ENCODE results near the gene NBPF26.
"Not testable (repeated sequence)": the region's sequence is repeated elsewhere in the genome, so short reads cannot be mapped to it uniquely, and the experiment has no call there.

Gene NBPF26

DNA sequence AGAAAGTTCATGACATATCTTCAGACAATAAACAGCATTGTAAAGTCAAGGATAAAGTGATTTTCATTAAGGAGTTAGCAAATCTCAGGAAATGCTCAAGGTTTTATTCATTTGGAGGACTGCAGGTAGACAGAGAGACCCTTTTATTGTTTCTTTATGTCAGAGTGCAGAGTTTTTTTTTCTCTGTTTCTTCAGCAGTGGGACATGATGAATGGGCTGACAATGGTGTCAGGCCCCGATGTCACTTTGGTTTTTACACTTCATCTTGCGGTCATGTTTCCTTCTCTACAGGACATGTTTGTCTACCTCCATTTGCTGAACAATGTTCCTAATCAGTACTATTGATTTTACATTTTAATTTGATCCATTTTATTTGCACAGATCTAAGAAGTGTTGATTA, 134.4 kb downstream of the NBPF26 start:
- DNase-seq (ENCODE audit: low spot score) = not testable (repeated sequence)

DNA sequence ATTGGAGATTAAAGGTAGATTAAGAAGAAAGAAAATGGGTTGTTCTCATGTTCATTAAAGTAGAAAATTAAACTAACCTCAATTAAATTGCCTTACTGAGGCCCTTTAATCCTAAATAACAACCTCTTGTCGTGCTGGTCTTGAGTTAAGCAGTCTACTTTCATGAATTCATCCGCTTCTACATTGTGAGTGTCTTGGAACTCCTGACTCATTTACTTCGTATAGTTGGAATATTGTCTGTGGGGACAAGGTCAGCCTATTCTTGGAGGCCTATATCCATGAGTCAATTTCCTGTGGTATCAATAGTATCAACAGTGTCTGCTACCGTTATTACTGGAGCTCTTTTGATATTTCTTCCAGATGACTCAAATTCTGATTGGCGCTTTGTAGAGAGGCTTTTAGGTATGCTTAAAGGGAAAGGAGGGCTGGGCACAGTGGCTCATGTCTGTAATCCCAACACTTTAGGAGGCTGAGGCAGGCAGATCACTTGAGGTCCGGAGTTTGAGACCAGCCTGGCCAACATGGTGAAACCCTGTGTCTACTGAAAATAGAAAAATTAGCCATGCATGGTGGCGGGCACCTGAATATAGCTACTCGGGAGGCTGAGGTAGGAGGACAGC, 136.0 kb downstream of the NBPF26 start:
- DNase-seq (ENCODE audit: low spot score) = not testable (repeated sequence)

DNA sequence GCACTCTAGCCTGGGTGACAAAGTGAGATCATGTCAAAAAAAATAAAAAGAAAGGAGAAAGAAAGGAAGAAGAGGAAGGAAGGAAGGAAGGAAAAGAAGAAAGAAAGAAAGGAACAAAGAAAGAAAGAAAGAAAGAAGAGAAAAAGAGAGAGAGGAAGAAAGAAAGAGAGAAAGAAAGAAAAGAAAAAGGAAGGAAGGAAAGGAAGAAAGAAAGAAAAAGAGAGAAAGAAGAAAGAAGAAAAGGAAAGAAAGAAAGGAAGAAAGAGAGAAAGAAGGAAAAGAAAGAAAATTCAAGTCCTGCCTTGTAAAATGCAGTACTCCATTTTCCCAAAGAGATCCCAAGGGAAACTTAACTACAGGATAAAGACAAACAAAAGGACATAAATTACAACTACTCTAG, 154.5 kb downstream of the NBPF26 start:
- not testable (repeated sequence) for DNase-seq (ENCODE audit: low spot score)

DNA sequence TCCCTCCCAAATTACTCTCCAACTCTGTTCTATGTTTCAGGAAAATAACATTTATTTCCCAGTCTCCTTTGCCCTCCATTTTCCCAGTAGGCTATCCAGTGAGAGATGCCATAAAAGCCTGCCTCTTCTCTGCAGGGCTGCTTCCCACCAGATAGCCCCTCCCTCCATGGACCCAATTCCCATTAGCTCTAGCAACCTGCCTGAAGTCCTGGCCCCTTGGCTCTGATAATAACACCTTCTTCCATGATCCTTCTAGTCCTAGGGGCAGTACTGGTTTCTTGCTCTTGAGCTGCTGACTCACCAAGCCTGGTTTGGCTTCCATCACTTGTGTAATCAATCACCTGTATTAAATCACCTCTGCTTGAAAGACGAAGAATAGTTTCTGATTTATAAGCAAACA, 156.3 kb downstream of the NBPF26 start:
- not testable (repeated sequence) for DNase-seq (ENCODE audit: low spot score)

DNA sequence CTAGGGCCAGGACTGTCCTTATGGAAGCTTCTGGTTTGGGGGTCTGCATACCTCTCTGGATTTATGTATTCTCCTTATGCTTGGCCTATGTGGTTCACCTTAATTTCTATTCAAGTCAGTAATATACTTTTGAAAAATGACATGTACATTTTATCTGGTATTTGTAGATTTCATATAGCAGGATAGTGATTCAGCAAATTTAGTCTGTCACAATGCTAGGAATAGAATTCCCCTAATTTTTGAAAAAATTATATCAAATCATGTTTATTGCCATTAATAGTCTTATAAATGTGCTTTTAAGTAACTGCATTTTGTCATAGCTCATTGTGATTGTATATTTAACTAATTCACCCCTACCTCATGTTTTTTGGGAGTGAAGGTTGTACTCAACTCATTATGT, 158.2 kb downstream of the NBPF26 start:
- not testable (repeated sequence) for DNase-seq (ENCODE audit: low spot score)
